OCI-LY7 (cell line): ENCODE results near the gene FAM120A.

Experiments
- EZH2phosphoT487 ChIP-seq: fragments of 200-600 bp; sonication (generic); IDR thresholded peaks from 2 replicates; pipeline ENCODE4 v1.6.1; 2018; ENCODE audit warnings: low read depth, borderline replicate concordance, mild to moderate bottlenecking, mixed run types, antibody characterized with exemption, low read length, moderate library complexity, mixed read lengths
- TF ChIP-seq, protein P1 (sequence below): fragments of 200-600 bp; sonication (generic); conservative IDR thresholded peaks from 2 replicates; pipeline ENCODE4 v1.5.1; 2014; ENCODE audit warnings: mild to moderate bottlenecking, antibody characterized with exemption, low read length, moderate library complexity, mixed read lengths

DNA sequence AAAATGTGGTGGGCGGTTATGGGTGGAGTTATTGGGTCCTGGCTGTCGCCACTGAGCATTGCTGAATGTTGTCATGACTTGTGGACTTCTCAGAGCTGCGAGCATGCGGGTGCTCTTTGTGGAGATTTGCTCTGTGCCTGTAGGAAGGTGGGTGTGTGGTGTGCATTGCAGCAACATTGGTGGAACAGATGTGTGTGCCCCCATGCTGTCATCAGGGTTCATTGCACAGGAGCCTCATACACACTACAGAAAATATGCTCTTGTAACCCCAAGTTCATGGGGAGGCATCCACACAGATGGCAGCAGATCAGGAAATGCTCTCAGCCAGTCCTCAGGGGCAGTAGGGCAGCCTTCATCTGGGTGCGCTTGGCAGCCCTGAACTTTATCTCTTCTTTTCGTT is 69.0 kb downstream of the FAM120A start:
- TF ChIP-seq, protein P1, sequence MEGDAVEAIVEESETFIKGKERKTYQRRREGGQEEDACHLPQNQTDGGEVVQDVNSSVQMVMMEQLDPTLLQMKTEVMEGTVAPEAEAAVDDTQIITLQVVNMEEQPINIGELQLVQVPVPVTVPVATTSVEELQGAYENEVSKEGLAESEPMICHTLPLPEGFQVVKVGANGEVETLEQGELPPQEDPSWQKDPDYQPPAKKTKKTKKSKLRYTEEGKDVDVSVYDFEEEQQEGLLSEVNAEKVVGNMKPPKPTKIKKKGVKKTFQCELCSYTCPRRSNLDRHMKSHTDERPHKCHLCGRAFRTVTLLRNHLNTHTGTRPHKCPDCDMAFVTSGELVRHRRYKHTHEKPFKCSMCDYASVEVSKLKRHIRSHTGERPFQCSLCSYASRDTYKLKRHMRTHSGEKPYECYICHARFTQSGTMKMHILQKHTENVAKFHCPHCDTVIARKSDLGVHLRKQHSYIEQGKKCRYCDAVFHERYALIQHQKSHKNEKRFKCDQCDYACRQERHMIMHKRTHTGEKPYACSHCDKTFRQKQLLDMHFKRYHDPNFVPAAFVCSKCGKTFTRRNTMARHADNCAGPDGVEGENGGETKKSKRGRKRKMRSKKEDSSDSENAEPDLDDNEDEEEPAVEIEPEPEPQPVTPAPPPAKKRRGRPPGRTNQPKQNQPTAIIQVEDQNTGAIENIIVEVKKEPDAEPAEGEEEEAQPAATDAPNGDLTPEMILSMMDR = peak; percentile 52
- no peak for TF ChIP-seq EZH2phosphoT487
